ENCODE measurements around the gene CSH1. TPM values are rescaled to one million over a fixed set of nuclear protein-coding genes. Genes with fewer than 3 reads are reported as not detected.

Gene CSH1
- total and polyA plus RNA-seq, 2 donors (not counting 3 experiments of a cell fraction or from before 2014, with no cell fraction given), result not detected

DNA sequence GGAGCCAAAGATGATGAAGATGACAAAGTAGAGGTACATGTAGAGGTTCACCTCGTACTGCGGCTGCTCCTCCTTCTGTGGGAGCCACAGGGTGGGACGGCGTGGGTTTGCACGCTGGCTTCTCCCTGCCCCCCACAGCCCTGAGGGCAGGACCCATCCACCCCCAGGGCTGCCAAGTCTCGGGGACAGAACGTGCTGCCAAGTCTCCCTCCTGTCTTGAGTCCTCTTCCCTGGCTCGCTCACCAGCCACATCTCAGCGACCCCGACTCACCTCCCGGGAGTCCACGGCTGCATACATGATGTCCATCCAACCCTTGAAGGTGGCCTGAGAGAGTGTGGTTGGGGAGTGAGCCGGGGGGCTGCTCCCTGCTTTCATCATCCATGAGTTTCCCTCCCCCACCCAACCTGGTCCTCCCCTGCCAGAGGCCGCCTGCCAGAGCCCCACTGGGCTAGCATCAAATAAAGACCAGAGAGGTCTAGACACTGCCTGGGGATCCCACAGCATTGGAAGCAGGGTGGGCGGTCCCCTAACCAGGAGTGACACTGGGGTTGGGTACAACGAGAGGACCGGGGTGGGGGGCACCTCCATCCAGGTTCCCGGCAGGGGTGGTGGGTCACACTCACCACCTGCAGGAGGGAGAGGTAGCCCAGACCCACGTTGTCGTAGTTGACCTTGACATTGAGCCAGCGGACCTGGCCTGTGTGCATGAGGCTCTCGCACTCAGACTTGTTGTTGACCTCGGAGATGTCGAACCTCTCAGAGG lies 48.5 kb upstream of the CSH1 start:
- Histone ChIP-seq H3K9me3 (replicated peaks; ENCODE audit: control insufficient read depth, insufficient read depth, low read length) (no peaks in the 10 kb centered on the region), H3K4me3 (replicated peaks in 1 of 3; ENCODE audit: insufficient read depth in 1 of 3, low read depth in 1 of 3, low read length in 3 of 3) (no peak overlapping the region), H3K9me1 (replicated peaks; ENCODE audit: control insufficient read depth, extremely low read depth, insufficient read depth, low read length) (no peaks in the 10 kb centered on the region), H2AFZ (ENCODE audit: low read depth, low read length) (no peak overlapping the region), H4K20me1 (replicated peaks; ENCODE audit: control insufficient read depth, extremely low read depth, insufficient read depth, low read length) (no peaks in the 10 kb centered on the region), H3K4me1 (ENCODE audit: control insufficient read depth, extremely low read depth, insufficient read depth, low read length) (no peaks in the 10 kb centered on the region), H3K27me3 (ENCODE audit: control insufficient read depth in 2 of 2, insufficient read depth in 2 of 2, low read length in 2 of 2) (no peaks in the 10 kb centered on the region), H3K9ac (replicated peaks; ENCODE audit: extremely low read depth, insufficient read depth, low read length) (no peak overlapping the region), H3K79me2 (ENCODE audit: control insufficient read depth, insufficient read depth, low read length) (no peaks in the 10 kb centered on the region), H3K36me3 (ENCODE audit: control insufficient read depth in 2 of 2, extremely low read depth in 1 of 2, insufficient read depth in 2 of 2, low read length in 2 of 2) (no peaks in the 10 kb centered on the region), H3K4me2 (ENCODE audit: insufficient read depth, low read length) (no peak overlapping the region), H3K27ac (ENCODE audit: insufficient read depth, low read depth, low read length) (no peak overlapping the region)
- dilution Hi-C loops (cut with MboI; ENCODE audit: extremely low pct_ligation_motif_present, low sequenced_read_pairs) (no loop called here), intact Hi-C loops (cut with micrococcal nuclease) (no loop called here)
- no peak for DNase-seq (ENCODE audit: low read depth, low spot score)
- TF ChIP-seq FOS (IDR thresholded peaks at IDR 0.05; ENCODE audit: borderline replicate concordance, insufficient read depth, low read length) (no peak), JUN (IDR thresholded peaks at IDR 0.05; ENCODE audit: borderline replicate concordance, insufficient read depth, insufficient read length, low read depth) (no peak), CTCF (IDR thresholded peaks at IDR 0.05; ENCODE audit: extremely low read depth in 1 of 2, insufficient read depth in 1 of 2, low read depth in 1 of 2, low read length in 2 of 2) (no peak), MAX (IDR thresholded peaks at IDR 0.05; ENCODE audit: insufficient read depth, insufficient read length) (no peak), GATA2 (IDR thresholded peaks at IDR 0.05; ENCODE audit: insufficient read depth, insufficient read length, low read depth, low read length) (no peak), EZH2 (IDR thresholded peaks at IDR 0.05; ENCODE audit: borderline replicate concordance, low read depth, low read length, severe bottlenecking) (no peak), POLR2A (IDR thresholded peaks at IDR 0.05; ENCODE audit: low read depth, low read length) (no peak), MYC (IDR thresholded peaks at IDR 0.05; ENCODE audit: low read depth, low read length) (no peak), POLR2AphosphoS5 (IDR thresholded peaks at IDR 0.05; ENCODE audit: insufficient read depth, low read depth, low read length) (no peak)
- FAIRE-seq, result no peak
- ChIA-PET CTCF (interaction anchor here (1.5 to 3.0 kb wide), 5 partner anchors 12 to 75 kb away, joined by 7 to 108 read pairs (median 39); partner anchors contain the start of genes GH1 and ICAM2), POLR2A (no interaction called here)
- BruUV-seq (replicated peaks), result no TSS peak
